ENCODE data around the gene TBCB.
"Not testable (repeated sequence)": the region's sequence is repeated elsewhere in the genome, so short reads cannot be mapped to it uniquely, and the experiment has no call there.

Gene TBCB, protein sequence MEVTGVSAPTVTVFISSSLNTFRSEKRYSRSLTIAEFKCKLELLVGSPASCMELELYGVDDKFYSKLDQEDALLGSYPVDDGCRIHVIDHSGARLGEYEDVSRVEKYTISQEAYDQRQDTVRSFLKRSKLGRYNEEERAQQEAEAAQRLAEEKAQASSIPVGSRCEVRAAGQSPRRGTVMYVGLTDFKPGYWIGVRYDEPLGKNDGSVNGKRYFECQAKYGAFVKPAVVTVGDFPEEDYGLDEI

DNA sequence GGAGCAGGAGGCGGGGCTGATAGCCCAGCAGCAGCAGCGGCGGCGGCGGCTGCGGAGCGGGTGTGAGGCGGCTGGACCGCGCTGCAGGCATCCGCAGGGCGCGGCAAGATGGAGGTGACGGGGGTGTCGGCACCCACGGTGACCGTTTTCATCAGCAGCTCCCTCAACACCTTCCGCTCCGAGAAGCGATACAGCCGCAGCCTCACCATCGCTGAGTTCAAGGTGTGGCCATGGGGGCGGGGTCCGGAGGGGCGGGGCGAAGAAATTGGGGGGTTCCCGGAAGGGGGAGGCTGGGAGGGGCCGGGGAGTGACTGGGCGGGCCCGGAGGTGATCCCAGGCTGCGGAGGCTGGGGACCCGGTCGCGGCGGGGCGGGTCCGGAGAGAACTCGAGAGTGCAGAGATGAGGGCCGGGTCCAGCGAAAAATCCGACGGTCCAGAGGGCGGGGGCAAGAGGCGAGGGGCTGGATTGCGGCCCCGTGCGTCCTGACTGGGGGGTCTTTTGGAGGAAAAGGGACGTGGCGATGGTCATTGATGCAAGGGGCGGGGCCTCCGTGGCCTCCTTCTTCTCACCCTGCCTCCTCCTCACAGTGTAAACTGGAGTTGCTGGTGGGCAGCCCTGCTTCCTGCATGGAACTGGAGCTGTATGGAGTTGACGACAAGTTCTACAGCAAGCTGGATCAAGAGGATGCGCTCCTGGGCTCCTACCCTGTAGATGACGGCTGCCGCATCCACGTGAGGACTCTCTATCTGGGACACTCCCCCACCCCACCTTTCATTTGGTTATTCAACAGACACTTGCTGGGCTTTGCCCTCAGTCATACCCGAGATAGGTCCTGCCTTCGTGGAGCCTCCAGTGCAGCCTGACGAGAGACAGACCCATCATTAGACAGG, at the start of gene TBCB:
Gene TBCB (plus strand): TSS at position 16 of the 891 bp plus-strand sequence. CDS start 93 bp downstream, at position 109.
- no peak for DNase-seq (ENCODE audit: low spot score)

DNA sequence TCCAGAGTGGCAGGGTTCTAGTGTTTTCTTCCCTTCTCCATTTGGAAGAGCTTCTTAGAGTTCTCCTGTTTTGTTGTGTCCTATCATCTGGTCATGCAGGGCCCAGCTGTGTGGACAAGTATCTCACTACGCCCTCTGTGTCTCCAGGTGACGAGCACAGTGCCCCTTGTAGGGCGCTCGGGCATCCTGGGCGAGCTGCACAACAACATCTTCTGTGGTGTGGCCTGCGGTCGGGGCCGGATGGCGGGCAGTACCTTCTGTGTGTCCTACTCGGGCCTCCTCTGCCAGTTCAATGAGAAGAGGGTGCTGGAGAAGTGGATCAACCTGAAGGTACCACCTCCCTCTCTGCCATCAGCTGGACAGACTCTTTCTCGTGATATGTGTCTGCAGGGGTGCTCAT, 47.6 kb upstream of the TBCB start:
- no peak for DNase-seq (ENCODE audit: low spot score)

DNA sequence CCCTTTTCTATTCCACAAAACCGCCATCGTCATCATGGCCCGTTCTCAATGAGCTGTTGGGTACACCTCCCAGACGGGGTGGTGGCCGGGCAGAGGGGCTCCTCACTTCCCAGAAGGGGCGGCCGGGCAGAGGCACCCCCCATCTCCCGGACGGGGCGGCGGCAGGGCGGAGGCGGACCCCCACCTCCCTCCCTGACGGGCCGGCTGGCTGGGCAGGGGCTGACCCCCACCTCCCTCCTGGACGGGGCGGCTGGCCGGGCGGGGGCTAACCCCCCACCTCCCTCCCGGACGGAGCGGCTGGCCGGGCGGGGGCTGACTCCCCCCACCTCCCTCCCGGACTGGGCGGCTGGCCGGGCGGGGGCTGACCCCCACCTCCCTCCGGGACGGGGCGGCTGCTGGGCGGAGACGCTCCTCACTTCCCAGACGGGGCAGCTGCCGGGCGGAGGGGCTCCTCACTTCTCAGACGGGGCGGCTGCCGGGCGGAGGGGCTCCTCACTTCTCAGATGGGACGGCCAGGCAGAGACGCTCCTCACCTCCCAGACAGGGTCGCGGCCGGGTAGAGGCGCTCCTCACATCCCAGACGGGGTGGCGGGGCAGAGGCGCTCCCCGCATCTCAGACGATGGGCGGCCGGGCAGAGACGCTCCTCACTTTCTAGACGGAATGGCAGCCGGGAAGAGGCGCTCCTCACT, 46.3 kb upstream of the TBCB start:
- DNase-seq (ENCODE audit: low spot score): not testable (repeated sequence)

DNA sequence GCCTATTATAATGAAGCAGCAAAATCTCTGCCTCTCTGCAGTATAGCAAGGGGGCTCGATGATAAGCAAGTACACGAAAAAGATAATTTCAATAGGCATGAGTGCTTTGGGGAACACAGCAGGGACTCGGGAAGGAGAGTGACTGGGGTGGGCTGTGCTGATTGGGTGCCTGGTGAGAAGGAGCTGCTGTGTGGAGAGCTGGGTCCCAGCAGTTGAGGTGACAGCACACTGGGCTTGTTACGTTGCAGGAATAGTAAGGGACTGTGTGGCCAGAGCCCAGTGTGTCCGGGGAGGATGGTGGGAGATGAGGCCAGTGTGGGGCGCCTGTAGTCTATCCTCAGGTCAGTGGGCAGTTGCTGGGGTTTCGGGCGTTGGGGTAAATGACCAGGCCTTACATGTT, 43.2 kb upstream of the TBCB start:
- DNase-seq (ENCODE audit: low spot score): no peak

DNA sequence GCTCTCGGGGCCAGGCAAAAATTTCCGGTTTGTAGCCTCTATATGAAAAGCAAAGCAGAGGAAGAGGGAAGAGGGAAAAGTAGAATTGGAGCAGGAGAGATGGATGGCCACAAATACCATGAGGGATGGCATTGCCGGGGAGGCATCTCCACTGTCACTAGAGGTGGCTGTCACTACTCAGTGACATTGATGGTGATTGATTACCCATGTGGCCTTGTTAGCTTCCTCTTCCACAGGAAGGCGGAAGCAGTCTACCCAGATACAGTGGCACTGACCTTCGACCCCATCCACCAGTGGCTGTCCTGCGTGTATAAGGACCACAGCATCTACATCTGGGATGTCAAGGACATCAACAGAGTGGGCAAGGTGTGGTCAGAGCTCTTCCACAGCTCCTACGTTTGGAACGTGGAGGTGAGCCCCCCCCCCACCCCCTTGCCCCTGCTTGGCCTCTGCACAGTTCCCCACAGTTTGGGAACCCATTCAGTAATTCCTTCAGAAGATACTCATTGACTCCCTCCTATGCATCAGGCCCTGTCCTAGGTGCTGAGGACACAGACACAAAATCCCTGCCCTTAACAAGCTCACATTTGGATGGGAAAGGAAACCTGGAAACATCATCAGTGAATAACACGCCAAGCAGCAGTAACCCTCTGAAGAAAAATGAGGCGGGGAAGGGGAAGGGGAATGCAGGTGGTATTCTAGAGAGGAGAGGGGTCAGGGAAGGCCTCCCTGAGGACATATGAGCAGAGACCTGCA, 42.0 kb upstream of the TBCB start:
- DNase-seq (ENCODE audit: low spot score): no peak

DNA sequence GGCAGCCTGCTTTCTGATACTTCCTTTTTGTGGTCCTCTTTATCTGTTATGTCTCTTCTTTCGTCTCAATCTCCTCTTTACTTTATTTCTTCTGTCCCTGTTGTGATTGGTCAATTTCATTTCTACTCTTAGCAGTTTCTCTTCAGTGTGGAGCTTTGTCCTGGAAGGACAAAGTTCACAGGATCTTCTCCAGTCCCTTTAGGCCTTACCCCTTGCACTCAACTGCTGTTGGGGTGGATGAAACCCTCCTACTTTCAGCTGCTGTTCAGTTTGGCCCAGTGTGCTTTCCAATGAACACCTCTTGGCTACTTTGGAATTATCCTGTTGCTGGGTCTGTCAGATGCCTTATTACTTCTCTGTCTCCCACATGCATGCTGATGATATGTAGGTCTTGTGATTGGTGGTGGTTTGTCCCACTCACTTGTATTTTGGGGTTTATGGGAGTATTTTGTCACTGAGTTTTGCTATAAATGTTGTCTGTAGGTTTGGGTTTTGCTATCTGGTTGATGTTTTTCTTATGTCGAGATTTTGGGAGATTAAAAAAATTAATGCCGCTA, 35.8 kb upstream of the TBCB start:
- no peak for DNase-seq (ENCODE audit: low spot score)

DNA sequence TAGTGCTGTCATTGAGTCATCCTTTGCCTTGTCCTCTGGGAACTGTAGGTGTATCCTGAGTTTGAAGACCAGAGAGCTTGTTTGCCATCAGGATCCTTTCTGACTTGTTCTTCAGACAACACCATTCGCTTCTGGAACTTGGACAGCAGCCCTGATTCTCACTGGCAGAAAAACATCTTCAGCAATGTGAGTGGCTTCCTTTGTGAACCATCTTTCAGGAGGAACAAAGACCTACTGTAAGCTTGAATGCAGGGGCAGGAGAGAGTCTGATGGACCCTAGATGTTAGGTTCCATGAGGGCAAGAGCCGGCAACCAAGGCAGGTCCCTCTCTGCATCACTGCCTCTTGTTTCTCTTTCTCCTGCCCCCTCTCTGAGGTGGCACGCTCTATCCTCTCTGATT, 33.9 kb upstream of the TBCB start:
- no peak for DNase-seq (ENCODE audit: low spot score)

DNA sequence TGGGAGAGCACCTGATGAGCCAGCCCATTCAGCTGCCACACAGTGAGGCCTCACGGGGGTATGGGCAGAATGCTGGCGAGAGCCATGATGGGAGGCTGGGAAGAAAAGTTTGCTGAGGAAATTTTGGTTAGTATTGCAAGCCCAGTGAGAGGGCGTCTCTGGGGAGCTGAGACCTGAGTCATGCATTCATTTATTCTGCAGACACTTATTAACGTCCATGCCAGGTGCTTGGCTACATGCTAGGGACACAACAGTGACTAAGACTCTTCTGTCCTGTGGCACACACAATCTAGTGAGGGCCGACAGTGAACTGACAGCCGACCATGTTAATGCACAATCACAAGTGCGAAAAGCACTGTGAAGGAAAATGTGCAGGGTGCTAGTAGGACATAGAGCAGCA, 33.4 kb upstream of the TBCB start:
- no peak for DNase-seq (ENCODE audit: low spot score)

DNA sequence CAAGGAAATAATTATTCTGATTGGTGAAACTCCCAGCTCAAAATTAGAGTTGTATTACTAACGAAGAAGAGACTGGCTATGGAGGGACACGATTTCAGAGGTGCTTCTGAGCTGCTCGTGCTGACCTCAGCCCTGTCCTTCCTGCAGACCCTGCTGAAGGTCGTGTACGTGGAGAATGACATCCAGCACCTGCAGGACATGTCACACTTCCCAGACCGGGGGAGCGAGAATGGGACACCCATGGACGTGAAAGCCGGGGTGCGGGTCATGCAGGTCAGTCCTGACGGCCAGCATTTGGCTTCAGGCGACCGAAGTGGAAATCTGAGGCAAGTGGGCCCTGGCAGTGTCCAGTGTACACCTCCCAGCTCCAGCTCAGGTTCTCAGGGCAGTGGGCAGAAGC, 32.4 kb upstream of the TBCB start:
- no peak for DNase-seq (ENCODE audit: low spot score)

DNA sequence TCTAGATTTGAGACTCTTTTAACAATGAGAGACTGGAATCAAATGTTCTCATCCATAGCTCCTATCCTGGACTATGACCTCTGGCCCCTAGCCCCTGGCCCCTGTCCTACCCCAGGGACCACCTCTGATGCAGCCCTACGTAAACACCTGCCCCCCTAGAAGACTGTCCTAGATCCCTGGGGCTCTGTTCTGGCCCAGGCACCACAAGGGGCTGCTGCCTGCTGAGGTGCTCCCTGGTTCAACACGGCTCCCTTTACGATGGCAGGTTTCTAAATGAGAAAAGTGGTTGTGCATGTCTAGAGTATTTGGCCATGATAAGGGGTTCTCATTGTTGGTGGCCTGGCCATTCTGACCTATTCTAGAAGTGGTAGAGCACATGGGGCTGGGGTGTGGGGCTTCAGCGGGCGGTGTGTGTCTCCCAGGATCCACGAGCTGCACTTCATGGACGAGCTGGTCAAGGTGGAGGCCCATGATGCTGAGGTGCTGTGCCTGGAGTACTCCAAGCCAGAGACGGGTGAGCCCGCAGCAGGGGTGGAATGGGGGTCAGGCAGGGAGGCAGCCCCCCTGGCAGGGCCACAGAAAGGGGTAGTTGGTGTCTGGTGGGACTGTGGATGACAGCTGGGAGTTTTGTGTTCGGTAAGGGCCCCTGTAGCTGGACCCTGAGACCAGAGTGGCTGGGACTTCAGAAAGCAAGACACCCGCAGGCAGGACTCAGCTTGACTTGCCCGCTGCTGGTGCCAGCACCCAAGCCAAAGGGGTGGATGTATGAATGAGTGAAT, 30.8 kb upstream of the TBCB start:
- DNase-seq (ENCODE audit: low spot score): no peak

DNA sequence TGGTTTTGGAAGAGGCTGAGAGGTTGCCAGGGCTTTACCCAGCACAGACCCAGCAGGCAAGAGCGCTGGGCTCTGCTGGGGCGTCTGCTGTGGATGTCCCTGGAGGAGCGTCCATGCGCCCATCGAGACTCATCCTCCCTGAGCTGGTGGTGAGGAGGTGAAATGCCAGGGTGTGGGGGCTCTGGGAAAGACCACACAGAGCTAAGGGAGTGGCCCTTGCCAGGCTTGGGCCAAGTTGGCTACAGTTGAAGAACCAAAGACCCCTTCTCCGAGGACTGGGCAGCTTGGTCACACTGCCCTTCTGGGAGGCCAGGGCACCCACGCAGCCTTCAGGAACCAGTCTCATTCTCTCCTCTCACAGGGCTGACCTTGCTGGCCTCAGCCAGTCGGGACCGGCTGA, 28.9 kb upstream of the TBCB start:
- no peak for DNase-seq (ENCODE audit: low spot score)

DNA sequence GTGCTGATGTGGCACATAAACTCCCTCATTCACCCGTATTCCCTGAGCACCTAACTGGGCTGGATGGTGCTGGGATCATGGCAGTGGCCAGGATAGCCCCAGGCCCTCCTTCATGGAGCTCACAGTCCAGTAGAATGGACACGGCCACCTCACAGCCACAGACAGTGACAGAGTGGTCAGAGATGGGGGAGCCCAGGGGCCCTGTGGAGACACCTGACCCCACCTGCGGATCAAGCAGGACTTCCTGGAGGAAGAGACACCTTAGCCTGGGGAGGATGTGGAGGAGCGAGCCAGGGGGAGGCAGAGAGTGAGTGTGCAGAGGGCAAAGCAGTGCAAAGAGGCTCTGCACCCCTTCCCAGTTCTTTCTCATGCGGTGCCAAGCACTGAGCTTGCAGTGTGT, 25.4 kb upstream of the TBCB start:
- DNase-seq (ENCODE audit: low spot score): no peak

DNA sequence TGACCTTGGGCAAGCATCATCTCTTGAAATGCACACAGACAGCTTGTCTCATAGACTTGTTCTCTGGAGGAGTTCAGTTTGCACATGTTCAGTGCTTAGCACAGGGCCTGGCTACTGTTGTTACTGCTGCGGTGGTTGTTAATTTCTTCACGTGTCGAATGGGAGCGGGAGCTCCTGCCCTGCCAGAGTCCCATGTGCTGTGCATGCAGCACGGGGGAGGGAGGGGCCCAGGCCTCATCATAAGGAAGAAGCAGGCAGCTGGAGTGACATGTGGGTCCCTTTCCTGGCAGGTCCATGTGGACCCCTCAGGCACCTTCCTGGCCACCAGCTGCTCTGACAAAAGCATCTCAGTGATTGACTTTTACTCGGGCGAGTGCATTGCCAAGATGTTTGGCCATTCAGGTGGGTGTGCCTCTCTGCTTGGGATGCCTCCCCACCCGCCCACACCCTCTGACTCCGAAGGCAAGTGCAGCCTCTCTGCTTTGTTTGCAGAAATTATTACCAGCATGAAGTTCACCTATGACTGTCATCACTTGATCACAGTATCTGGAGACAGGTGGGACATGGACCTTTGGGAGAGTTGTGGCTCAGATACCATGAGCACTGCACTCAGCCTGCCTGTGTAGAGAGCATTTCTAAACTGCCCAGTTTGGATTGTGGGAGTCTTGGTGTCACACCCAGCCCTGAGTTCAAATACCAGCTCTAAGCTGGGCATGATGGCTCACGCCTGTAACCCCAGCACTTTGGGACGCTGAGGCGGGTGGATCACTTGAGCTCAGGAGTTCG, 24.2 kb upstream of the TBCB start:
- DNase-seq (ENCODE audit: low spot score): no peak

DNA sequence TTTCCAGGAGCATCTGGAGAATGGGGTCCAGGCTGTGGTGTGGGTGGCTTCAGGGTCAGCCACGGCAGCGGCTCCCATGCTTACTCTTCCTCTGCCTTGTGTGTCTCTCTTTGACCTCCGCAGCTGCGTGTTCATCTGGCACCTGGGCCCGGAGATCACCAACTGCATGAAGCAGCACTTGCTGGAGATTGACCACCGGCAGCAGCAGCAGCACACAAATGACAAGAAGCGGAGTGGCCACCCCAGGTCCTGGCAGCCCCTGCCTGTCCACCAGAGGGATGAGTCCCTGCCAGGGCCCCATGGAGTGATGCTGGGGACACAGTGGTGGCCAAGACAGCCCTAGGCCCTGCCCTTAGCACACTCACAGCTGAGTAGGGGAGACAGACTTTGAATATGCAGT, 22.7 kb upstream of the TBCB start:
- DNase-seq (ENCODE audit: low spot score): no peak

DNA sequence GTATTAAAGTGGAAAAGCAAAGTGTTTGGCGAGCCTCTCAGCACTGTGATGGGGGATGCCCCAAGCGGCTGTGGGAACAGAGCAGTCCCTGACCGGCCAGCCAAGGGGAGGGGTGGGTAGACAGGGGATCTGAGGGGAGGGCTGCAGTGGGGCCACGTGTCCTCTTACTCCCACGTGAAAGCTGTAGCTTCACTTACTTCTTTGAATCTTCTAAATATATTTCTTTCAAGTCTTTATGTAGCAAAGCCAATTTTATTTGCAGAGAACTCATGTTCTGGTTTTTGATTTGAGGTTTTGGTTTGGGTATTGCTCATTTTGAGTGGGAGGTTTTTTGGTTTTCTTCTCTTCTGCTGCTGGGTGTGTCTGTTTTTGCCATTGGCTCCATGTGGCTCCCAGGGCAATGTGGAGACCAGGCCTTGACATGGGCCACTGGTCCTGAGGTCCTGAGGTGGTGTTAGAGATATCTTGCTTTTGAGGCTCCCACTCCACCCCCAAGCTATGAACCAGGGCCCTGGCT, 22.1 kb upstream of the TBCB start:
- DNase-seq (ENCODE audit: low spot score): no peak

DNA sequence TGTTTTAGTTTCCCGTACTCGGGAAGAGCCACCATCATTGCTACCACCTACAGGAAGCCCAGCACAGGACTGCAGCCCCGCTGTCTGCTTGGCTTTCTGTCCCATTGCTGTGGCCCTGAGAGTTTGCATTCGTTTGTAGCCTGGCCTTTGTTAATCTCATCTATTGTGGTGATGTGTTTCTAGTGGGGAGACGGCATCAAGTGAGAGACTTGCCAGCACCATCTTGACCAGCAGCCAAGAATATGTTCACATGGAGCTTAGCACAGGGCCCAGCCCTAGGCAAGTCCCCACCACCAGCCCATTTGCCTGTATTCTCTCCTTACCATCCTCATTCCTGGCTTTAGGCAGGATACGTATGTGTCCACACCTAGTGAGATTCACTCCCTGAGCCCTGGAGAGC, 21.6 kb upstream of the TBCB start:
- DNase-seq (ENCODE audit: low spot score): no peak

DNA sequence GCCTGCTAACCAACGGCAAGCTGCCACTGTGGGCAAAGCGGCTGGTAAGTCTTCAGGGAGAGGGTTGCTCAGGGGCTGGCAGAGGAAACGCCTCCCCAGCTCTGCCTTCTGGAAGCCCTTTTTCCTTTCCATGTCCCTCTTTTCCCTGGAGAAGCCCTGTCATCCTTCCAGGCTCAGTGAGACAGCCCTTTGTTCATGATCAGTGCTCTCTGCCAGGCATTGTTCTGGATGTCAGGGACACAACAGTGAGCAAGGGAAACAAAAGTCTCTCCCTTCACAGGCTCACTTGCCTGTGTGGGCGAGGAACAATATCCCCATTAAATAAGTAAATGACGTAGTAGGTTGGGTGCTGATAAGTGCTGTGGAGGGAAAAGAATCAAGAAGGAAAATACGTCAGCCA, 18.2 kb upstream of the TBCB start:
- no peak for DNase-seq (ENCODE audit: low spot score)

DNA sequence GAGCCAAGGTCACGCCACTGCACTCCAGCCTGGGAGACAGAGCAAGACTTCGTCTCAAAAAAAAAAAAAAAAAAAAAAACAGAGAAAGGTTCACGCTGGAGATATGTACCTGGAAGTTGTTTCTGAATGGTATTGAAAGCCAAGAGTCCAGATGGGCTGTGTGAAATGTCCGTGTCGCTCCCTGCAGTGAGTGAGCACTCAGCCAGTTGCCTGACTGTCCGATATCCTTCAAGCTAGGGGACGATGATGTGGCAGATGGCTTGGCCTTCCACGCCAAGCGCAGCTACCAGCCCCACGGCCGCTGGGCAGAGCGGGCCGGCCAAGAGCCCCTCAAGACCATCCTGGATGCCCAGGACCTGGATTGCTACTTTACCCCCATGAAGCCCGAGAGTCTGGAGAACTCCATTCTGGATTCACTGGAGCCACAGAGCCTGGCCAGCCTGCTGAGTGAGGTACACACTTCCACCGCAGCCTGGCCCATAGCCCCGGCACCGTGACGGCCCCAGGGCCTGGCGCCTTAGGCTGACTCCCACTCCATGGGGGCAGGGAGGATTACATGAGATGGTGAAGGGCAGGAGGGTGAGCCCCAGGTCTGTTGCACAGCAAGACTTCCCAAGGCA, 16.0 kb upstream of the TBCB start:
- DNase-seq (ENCODE audit: low spot score): no peak

DNA sequence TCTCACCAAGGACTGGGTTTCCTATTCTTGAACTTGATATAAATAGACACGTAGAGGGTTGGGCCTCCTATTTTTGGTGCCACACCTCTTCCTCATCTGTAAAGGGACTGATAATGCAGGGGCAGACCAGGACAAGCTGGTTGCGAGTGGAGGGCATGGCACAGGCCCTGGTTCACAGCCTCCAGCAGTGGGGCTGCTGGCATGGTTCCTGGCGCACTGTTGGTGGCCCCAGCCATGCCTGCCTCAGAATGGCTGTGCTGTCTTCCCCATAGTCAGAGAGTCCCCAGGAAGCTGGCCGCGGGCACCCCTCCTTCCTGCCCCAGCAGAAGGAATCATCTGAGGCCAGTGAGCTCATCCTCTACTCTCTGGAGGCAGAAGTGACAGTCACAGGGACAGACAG, 14.8 kb upstream of the TBCB start:
- no peak for DNase-seq (ENCODE audit: low spot score)

Measured in ecto neural progenitor cell (in vitro differentiated cells).